Ishikawa (cell line): ENCODE data around the gene IFNGR1.

Experiments used
- CEBPB ChIP-seq: IDR thresholded peaks from 2 replicates; pipeline ENCODE4 v1.6.1; 2012
- CREB1 ChIP-seq: IDR thresholded peaks from 2 replicates; pipeline ENCODE4 v1.6.1; 2012; ENCODE audit warnings: low read depth
- EP300 ChIP-seq: IDR thresholded peaks from 2 replicates; pipeline ENCODE4 v1.6.1; 2012; ENCODE audit warnings: borderline replicate concordance
- FOXM1 ChIP-seq: IDR thresholded peaks from 2 replicates; pipeline ENCODE4 v1.6.1; 2012; ENCODE audit warnings: low read depth, borderline replicate concordance
- MAX ChIP-seq: IDR thresholded peaks from 2 replicates; pipeline ENCODE4 v1.6.1; 2012
- RAD21 ChIP-seq: IDR thresholded peaks from 2 replicates; pipeline ENCODE4 v1.6.1; 2012; ENCODE audit warnings: low read depth
- REST ChIP-seq: IDR thresholded peaks from 2 replicates; pipeline ENCODE4 v1.6.1; 2012; ENCODE audit warnings: low read depth, mild to moderate bottlenecking
- USF1 ChIP-seq: IDR thresholded peaks from 2 replicates; pipeline ENCODE4 v1.6.1; 2012
- YY1 ChIP-seq: IDR thresholded peaks from 2 replicates; pipeline ENCODE4 v1.6.1; 2012; ENCODE audit warnings: low read depth

GRCh38 chr6:137202078-137202477 is 17.1 kb downstream of the IFNGR1 start:
- TF ChIP-seq USF1, result no peak
- no peak for TF ChIP-seq CREB1
- no peak for TF ChIP-seq REST
- no peak for TF ChIP-seq EP300
- TF ChIP-seq MAX, result no peak
- TF ChIP-seq CEBPB, result no peak
- no peak for TF ChIP-seq RAD21
- no peak for TF ChIP-seq FOXM1
- TF ChIP-seq YY1, result no peak
